Motor neuron (in vitro differentiated cells): ENCODE results near the gene DCLK1. TPM values are rescaled to one million over a fixed set of nuclear protein-coding genes. Genes with fewer than 3 reads are reported as not detected.
A peak's percentile ranks its signal among the peaks of the same experiment; 100 is the strongest.

Source experiments
- ATAC-seq, 8 experiments: fragments of 200-7000 bp; cut with Tn5 transposase; replicated peaks in 6 of 8; 2 replicates each; pipeline ENCODE4 v1.8.0; 2021; ENCODE audit warnings: mild to moderate bottlenecking in 8 of 8, moderate library complexity in 8 of 8
- H3K27ac ChIP-seq, 2 donors: fragments of 250-450 bp; sonication (Bioruptor Pico); 2 replicates each; pipeline ENCODE4 v1.9.0; 2021; ENCODE audit warnings: antibody characterized with exemption in 2 of 2, mild to moderate bottlenecking in 2 of 2, moderate library complexity in 1 of 2
- H3K4me1 ChIP-seq, 2 donors: fragments of 250-450 bp; sonication (Bioruptor Pico); replicated peaks in 1 of 2; 2 replicates each; pipeline ENCODE4 v1.6.1; 2021; ENCODE audit warnings: antibody characterized with exemption in 2 of 2, mild to moderate bottlenecking in 2 of 2, moderate library complexity in 1 of 2
- H3K4me3 ChIP-seq, 5 donors: fragments of 250-450 bp; sonication (Bioruptor Pico); 2 replicates each; pipeline ENCODE4 v1.9.0; 2021; ENCODE audit warnings: antibody characterized with exemption in 5 of 5, mild to moderate bottlenecking in 5 of 5, moderate library complexity in 4 of 5
- WGBS, 10 experiments: fragments of 450-650 bp; shearing (Covaris generic); methylation state at CpG; one replicate each; pipeline ENCODE4 v1.0.0; 2022; 5-methylcytosine and 5-hydroxymethylcytosine counted together
- in situ Hi-C, 9 experiments: fragments of 400-800 bp; cut with MboI; loops; one replicate each; pipeline ENCODE4 v1.15.0; 2021; ENCODE audit warnings: low sequenced_read_pairs in 9 of 9, low pct_unique_long_range_greater_than_20kb in 2 of 9; ENCODE audit not compliant: unreplicated experiment in 9 of 9
- total RNA-seq, 8 experiments: library from RNA; unstranded; fragments of 300-600 nt; gene quantifications; 2 replicates each; pipeline versions ENCODE4 v1.2.3 to v1.2.4, GENCODE V29; 2022

Gene DCLK1
- total RNA-seq, 8 experiments from 2014 or later: 25.3 to 117 (median 58.2) TPM

GRCh38 chr13:36096461-36097416 is 34.4 kb downstream of the DCLK1 start:
- Histone ChIP-seq H3K4me3 (no peak overlapping the region), H3K4me1 (peaks cover 3 to 8% of the 10 kb centered on the region in 2 donors), H3K27ac (no peak overlapping the region)
- in situ Hi-C loops: no loop called here
- 34 to 100% (median 67%) methylated on average over 1 to 5 of the region's 5 CpGs; no CpG with 5 or more reads in 1 of the 10 experiments for WGBS, 10 experiments
- peak in 4 of 8 experiments; percentile 23 to 76 (median 68) for ATAC-seq

- ATAC-seq: no peak
- in situ Hi-C loops: no loop called here
- no peak overlapping the region for H3K27ac ChIP-seq
- H3K4me3 ChIP-seq: no peak overlapping the region
- H3K4me1 ChIP-seq: peaks cover 3 to 8% of the 10 kb centered on the region in 2 donors
- WGBS, 10 experiments: 28 to 97% (median 80%) methylated on average over 3 to 4 of the region's 4 CpGs
These were observed 36.7 kb downstream of the DCLK1 start for GRCh38 chr13:36094478-36094877.

DNA sequence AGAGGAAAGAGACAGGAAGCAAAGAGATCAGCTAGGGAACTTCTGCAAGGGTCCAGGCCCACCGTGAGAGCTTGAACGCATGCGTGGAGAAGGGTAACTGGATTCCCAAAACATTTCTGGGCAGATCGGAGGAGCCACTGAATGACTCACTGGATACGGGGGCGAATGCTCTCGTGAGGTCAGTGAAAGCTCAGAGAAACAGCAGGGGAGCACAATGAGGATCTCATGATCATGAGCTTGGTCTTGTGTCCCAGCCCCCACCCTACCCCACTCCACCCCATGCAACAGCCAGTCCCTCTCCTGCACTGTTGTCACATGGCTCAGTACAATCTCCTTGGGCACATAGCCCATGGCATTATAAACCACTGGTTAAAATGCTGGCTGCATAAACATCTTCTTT is 40.6 kb downstream of the DCLK1 start:
- in situ Hi-C loops: no loop called here
- Histone ChIP-seq H3K4me3 (no peak overlapping the region), H3K4me1 (no peaks in the 10 kb centered on the region), H3K27ac (no peak overlapping the region)
- ATAC-seq: peak in 2 of 8 experiments; percentile 23 to 31
- 20 to 100% (median 88%) methylated on average over 1 to 7 of the region's 7 CpGs; no CpG with 5 or more reads in 3 of the 10 experiments for WGBS, 10 experiments

GRCh38 chr13:36089130-36089647 is 42.0 kb downstream of the DCLK1 start:
- Histone ChIP-seq H3K4me3 (no peak overlapping the region), H3K4me1 (no peaks in the 10 kb centered on the region), H3K27ac (no peak overlapping the region)
- ATAC-seq: no peak
- 33 to 100% (median 93%) methylated on average over 2 to 7 of the region's 7 CpGs for WGBS, 10 experiments
- in situ Hi-C loops: no loop called here

- H3K27ac ChIP-seq: no peak overlapping the region
- no peaks in the 10 kb centered on the region for H3K4me1 ChIP-seq
- no peak for ATAC-seq
- H3K4me3 ChIP-seq: no peak overlapping the region
- in situ Hi-C loops: no loop called here
- WGBS, 10 experiments: 83 to 100% (median 94%) methylated on average over 1 to 3 of the region's 5 CpGs; no CpG with 5 or more reads in 6 of the 10 experiments
These were observed 42.7 kb downstream of the DCLK1 start for GRCh38 chr13:36088463-36088862.

DNA sequence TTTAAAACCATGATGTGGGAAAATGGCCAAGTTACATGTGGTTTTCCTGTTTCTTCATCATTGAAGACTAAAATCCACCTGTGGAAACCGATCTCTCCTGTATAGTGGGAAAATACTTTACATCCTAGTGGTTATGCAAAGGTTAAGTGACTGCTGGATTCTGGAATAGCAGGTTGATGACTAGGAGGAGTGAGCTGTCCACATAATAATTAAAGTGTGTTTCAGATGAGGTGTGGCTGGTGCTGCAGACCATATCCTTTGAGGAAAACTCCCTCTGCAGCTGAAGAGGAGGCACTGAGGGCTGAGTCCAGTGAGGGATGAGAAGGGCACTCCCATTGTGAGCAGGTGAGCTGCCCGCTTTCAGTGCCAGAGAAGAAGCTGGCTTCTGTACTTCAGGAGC is 43.2 kb downstream of the DCLK1 start:
- Histone ChIP-seq H3K27ac (no peak overlapping the region), H3K4me1 (no peaks in the 10 kb centered on the region), H3K4me3 (no peak overlapping the region)
- 43 to 100% (median 98%) methylated on average over 1 to 2 of the region's 2 CpGs; no CpG with 5 or more reads in 2 of the 10 experiments for WGBS, 10 experiments
- in situ Hi-C loops: no loop called here
- ATAC-seq: no peak

GRCh38 chr13:36086117-36086516 is 45.1 kb downstream of the DCLK1 start:
- in situ Hi-C loops: no loop called here
- H3K4me1 ChIP-seq: peaks cover 0 to 3% of the 10 kb centered on the region in 2 donors
- no peak overlapping the region for H3K27ac ChIP-seq
- WGBS, 10 experiments: 0 to 100% (median 0%) methylated on average over 1 to 3 of the region's 3 CpGs; no CpG with 5 or more reads in 3 of the 10 experiments
- no peak overlapping the region for H3K4me3 ChIP-seq
- ATAC-seq: peak in 4 of 8 experiments; percentile 31 to 89 (median 66)

- ATAC-seq: no peak
- Histone ChIP-seq H3K27ac (no peak overlapping the region), H3K4me3 (no peak overlapping the region), H3K4me1 (peaks cover 0 to 3% of the 10 kb centered on the region in 2 donors)
- in situ Hi-C loops: no loop called here
- WGBS, 10 experiments: 38 to 96% (median 90%) methylated on average over 2 to 6 of the region's 6 CpGs; no CpG with 5 or more reads in 2 of the 10 experiments
These were observed 47.1 kb downstream of the DCLK1 start for GRCh38 chr13:36084131-36084530.

DNA sequence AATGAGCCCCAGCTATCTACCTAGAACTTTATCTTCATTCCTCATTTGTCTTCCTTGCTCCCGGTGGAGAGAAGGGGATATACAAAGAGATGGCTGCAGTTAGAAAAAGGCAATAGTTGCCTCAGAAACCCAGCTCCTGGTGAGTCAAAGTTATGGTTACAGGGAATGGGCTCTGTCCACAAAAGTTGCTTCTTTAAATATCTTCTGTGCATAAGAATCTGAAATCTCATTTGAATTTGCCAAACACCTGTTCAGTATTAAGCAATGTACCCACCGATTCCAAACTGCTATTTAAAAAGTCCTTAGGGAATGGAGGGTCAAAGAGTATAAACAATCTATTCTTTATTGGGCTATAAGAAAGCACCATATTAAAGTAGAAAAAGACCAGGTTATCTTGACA is 48.4 kb downstream of the DCLK1 start:
- WGBS, 10 experiments: 0 to 100% (median 77%) methylated on average over 1 to 2 of the region's 2 CpGs; no CpG with 5 or more reads in 1 of the 10 experiments
- in situ Hi-C loops: no loop called here
- no peak for ATAC-seq
- H3K4me3 ChIP-seq: no peak overlapping the region
- no peak overlapping the region for H3K27ac ChIP-seq
- H3K4me1 ChIP-seq: peaks cover 0 to 3% of the 10 kb centered on the region in 2 donors

- no peak for ATAC-seq
- in situ Hi-C loops: no loop called here
- H3K4me1 ChIP-seq: peaks cover 0 to 3% of the 10 kb centered on the region in 2 donors
- no peak overlapping the region for H3K27ac ChIP-seq
- H3K4me3 ChIP-seq: no peak overlapping the region
- WGBS, 10 experiments: 38 to 100% (median 88%) methylated on average over 1 to 2 of the region's 2 CpGs; no CpG with 5 or more reads in 1 of the 10 experiments
These were observed 48.8 kb downstream of the DCLK1 start for GRCh38 chr13:36082396-36082795.

DNA sequence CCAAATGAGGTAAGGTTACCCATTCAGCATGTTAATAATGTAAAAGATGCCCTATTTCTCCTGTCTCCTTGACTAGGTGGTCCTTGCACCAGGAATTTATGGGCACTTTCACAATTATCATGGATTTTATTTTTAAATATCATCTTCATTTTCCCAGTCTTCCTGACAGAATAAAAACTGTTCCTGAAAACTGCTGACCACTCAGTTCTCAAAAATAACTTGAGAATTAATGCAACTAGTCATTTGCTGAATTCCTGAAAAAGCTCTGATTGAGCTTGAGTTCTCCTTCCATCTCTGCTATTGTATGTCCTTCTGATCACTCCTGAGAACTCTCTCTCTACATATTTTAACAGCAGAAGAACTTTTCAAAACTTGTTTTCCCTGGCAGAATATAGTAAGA is 55.0 kb downstream of the DCLK1 start:
- no peak for ATAC-seq

GRCh38 chr13:36074659-36075058 is 56.5 kb downstream of the DCLK1 start:
- WGBS, 10 experiments: 0 to 43% (median 8%) methylated on average over 1 to 3 of the region's 3 CpGs; no CpG with 5 or more reads in 1 of the 10 experiments
- peak in 6 of 8 experiments; percentile 54 to 100 (median 99) for ATAC-seq
- Histone ChIP-seq H3K27ac (no peak overlapping the region), H3K4me1 (peaks cover 2 to 21% of the 10 kb centered on the region in 2 donors), H3K4me3 (no peak overlapping the region)
- in situ Hi-C loops: no loop called here

More for the DNA sequence above, 55.0 kb downstream of the DCLK1 start:
- Histone ChIP-seq H3K27ac (no peak overlapping the region), H3K4me3 (no peak overlapping the region), H3K4me1 (peaks cover 2 to 21% of the 10 kb centered on the region in 2 donors)
- in situ Hi-C loops: no loop called here

- in situ Hi-C loops: no loop called here
- Histone ChIP-seq H3K4me1 (peaks cover 2 to 21% of the 10 kb centered on the region in 2 donors), H3K4me3 (no peak overlapping the region), H3K27ac (no peak overlapping the region)
- peak in 1 of 8 experiments; percentile 51 for ATAC-seq
- WGBS, 10 experiments: 21 to 90% (median 76%) methylated on average over 2 to 4 of the region's 4 CpGs
These were observed 58.8 kb downstream of the DCLK1 start for GRCh38 chr13:36072152-36072935.
